ENCODE measurements around the gene MFSD2A.

Gene MFSD2A

GRCh38 chr1:39973503-39974135 is 18.7 kb downstream of the MFSD2A start:
- no peak overlapping the region for H3K9ac ChIP-seq (ENCODE audit: low read length)
- no peak overlapping the region for H3K4me3 ChIP-seq (ENCODE audit: low read length)
- peaks cover 5% of the 10 kb centered on the region for H3K36me3 ChIP-seq (ENCODE audit: control insufficient read depth, insufficient read depth, low read length)
- H4K5ac ChIP-seq (ENCODE audit: low read length), result no peak overlapping the region
- WGBS (ENCODE audit: extremely low coverage, insufficient coverage, low lambda C conversion rate), result no CpG with 5 or more reads among the region's 9 CpGs
- H3K4me2 ChIP-seq (ENCODE audit: low read length), result no peak overlapping the region
- peak overlapping the region; percentile 22 for H3K56ac ChIP-seq (ENCODE audit: low read length)
- no peak overlapping the region for H3K27ac ChIP-seq (ENCODE audit: low read depth, low read length)
- peak; percentile 79 for DNase-seq
- H3K23ac ChIP-seq (ENCODE audit: low read length), result no peak overlapping the region
- no peaks in the 10 kb centered on the region for H3K27me3 ChIP-seq (ENCODE audit: insufficient read depth, low read length, poor library complexity)
- H2BK15ac ChIP-seq (replicated peaks; ENCODE audit: low read depth), result no peak overlapping the region
- H2AK5ac ChIP-seq (ENCODE audit: low read length), result no peak overlapping the region
- H2BK120ac ChIP-seq (ENCODE audit: low read depth, low read length), result no peak overlapping the region
- no peak overlapping the region for H4K8ac ChIP-seq (ENCODE audit: low read depth, low read length)
- H3K18ac ChIP-seq (ENCODE audit: low read length), result no peak overlapping the region
- no peaks in the 10 kb centered on the region for H3K79me1 ChIP-seq (ENCODE audit: low read length)
- no peaks in the 10 kb centered on the region for H3K79me2 ChIP-seq (ENCODE audit: control insufficient read depth, insufficient read depth, low read length)
- no peak overlapping the region for H3K4ac ChIP-seq (ENCODE audit: low read depth, low read length)
- H2BK5ac ChIP-seq (ENCODE audit: low read length), result no peak overlapping the region
- H3K4me1 ChIP-seq (ENCODE audit: control insufficient read depth, low read depth, low read length), result no peaks in the 10 kb centered on the region

GRCh38 chr1:39976732-39977131 is 21.8 kb downstream of the MFSD2A start:
- Histone ChIP-seq H2AK5ac (ENCODE audit: low read length) (no peak overlapping the region), H3K4me3 (ENCODE audit: low read length) (no peak overlapping the region), H3K4ac (ENCODE audit: low read depth, low read length) (no peak overlapping the region), H2BK120ac (ENCODE audit: low read depth, low read length) (no peak overlapping the region), H3K4me2 (ENCODE audit: low read length) (no peak overlapping the region), H4K5ac (ENCODE audit: low read length) (no peak overlapping the region), H3K23ac (ENCODE audit: low read length) (no peak overlapping the region), H3K27me3 (ENCODE audit: insufficient read depth, low read length, poor library complexity) (no peaks in the 10 kb centered on the region), H3K79me2 (ENCODE audit: control insufficient read depth, insufficient read depth, low read length) (no peaks in the 10 kb centered on the region), H3K4me1 (ENCODE audit: control insufficient read depth, low read depth, low read length) (peaks cover 2% of the 10 kb centered on the region), H3K27ac (ENCODE audit: low read depth, low read length) (no peak overlapping the region), H2BK15ac (replicated peaks; ENCODE audit: low read depth) (no peak overlapping the region), H3K79me1 (ENCODE audit: low read length) (no peaks in the 10 kb centered on the region), H4K8ac (ENCODE audit: low read depth, low read length) (no peak overlapping the region), H3K18ac (ENCODE audit: low read length) (no peak overlapping the region), H3K9ac (ENCODE audit: low read length) (no peak overlapping the region), H3K36me3 (ENCODE audit: control insufficient read depth, insufficient read depth, low read length) (no peaks in the 10 kb centered on the region), H2BK5ac (ENCODE audit: low read length) (no peak overlapping the region), H3K56ac (ENCODE audit: low read length) (no peak overlapping the region)
- WGBS (ENCODE audit: extremely low coverage, insufficient coverage, low lambda C conversion rate), result no CpG with 5 or more reads among the region's 8 CpGs
- DNase-seq, result peak; percentile 85

- no peak for DNase-seq
- no peak overlapping the region for H4K8ac ChIP-seq (ENCODE audit: low read depth, low read length)
- no peak overlapping the region for H2AK5ac ChIP-seq (ENCODE audit: low read length)
- H3K79me1 ChIP-seq (ENCODE audit: low read length), result no peaks in the 10 kb centered on the region
- 100% methylated on average over 1 of the region's 1 CpG for WGBS (ENCODE audit: extremely low coverage, insufficient coverage, low lambda C conversion rate)
- no peak overlapping the region for H2BK120ac ChIP-seq (ENCODE audit: low read depth, low read length)
- no peak overlapping the region for H3K18ac ChIP-seq (ENCODE audit: low read length)
- no peaks in the 10 kb centered on the region for H3K36me3 ChIP-seq (ENCODE audit: control insufficient read depth, insufficient read depth, low read length)
- H2BK15ac ChIP-seq (replicated peaks; ENCODE audit: low read depth), result no peak overlapping the region
- no peak overlapping the region for H3K4me3 ChIP-seq (ENCODE audit: low read length)
- no peak overlapping the region for H3K23ac ChIP-seq (ENCODE audit: low read length)
- no peak overlapping the region for H3K27ac ChIP-seq (ENCODE audit: low read depth, low read length)
- H3K4me1 ChIP-seq (ENCODE audit: control insufficient read depth, low read depth, low read length), result peaks cover 2% of the 10 kb centered on the region
- no peak overlapping the region for H3K9ac ChIP-seq (ENCODE audit: low read length)
- no peaks in the 10 kb centered on the region for H3K79me2 ChIP-seq (ENCODE audit: control insufficient read depth, insufficient read depth, low read length)
- no peak overlapping the region for H3K4me2 ChIP-seq (ENCODE audit: low read length)
- no peak overlapping the region for H3K4ac ChIP-seq (ENCODE audit: low read depth, low read length)
- no peak overlapping the region for H2BK5ac ChIP-seq (ENCODE audit: low read length)
- H4K5ac ChIP-seq (ENCODE audit: low read length), result no peak overlapping the region
- H3K56ac ChIP-seq (ENCODE audit: low read length), result no peak overlapping the region
- H3K27me3 ChIP-seq (ENCODE audit: insufficient read depth, low read length, poor library complexity), result no peaks in the 10 kb centered on the region
Measured at GRCh38 chr1:39977202-39977601, 22.3 kb downstream of the MFSD2A start.

DNA sequence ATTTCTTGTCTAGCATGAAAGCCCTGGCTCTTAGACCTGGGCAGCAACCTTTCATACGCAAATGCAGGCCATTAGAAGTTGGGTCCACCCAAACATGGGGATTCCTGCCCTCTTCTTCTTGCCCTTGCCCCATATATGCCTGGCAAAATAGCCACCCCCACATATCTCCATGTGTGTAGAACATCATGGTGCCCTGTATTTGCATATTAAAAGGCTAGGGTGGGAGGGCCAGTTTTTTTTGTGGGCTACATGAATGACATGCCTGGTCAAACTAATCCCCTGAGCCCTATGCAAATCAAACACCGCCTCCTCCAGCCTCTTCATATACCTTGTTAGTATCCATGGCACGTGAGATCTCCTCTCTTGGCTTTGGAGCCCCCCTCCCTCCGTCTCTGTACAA is 24.7 kb downstream of the MFSD2A start:
- no peaks in the 10 kb centered on the region for H3K36me3 ChIP-seq (ENCODE audit: control insufficient read depth, insufficient read depth, low read length)
- no peak overlapping the region for H2BK5ac ChIP-seq (ENCODE audit: low read length)
- no peak overlapping the region for H3K27ac ChIP-seq (ENCODE audit: low read depth, low read length)
- no CpG with 5 or more reads among the region's 4 CpGs for WGBS (ENCODE audit: extremely low coverage, insufficient coverage, low lambda C conversion rate)
- H2BK120ac ChIP-seq (ENCODE audit: low read depth, low read length), result no peak overlapping the region
- no peak overlapping the region for H3K56ac ChIP-seq (ENCODE audit: low read length)
- H2AK5ac ChIP-seq (ENCODE audit: low read length), result no peak overlapping the region
- H3K27me3 ChIP-seq (ENCODE audit: insufficient read depth, low read length, poor library complexity), result no peaks in the 10 kb centered on the region
- H4K8ac ChIP-seq (ENCODE audit: low read depth, low read length), result no peak overlapping the region
- H3K23ac ChIP-seq (ENCODE audit: low read length), result no peak overlapping the region
- H3K4me1 ChIP-seq (ENCODE audit: control insufficient read depth, low read depth, low read length), result peaks cover 2% of the 10 kb centered on the region
- H3K79me1 ChIP-seq (ENCODE audit: low read length), result no peaks in the 10 kb centered on the region
- H3K4ac ChIP-seq (ENCODE audit: low read depth, low read length), result no peak overlapping the region
- no peak overlapping the region for H3K18ac ChIP-seq (ENCODE audit: low read length)
- H3K9ac ChIP-seq (ENCODE audit: low read length), result no peak overlapping the region
- H2BK15ac ChIP-seq (replicated peaks; ENCODE audit: low read depth), result no peak overlapping the region
- H3K4me2 ChIP-seq (ENCODE audit: low read length), result no peak overlapping the region
- H4K5ac ChIP-seq (ENCODE audit: low read length), result no peak overlapping the region
- no peak overlapping the region for H3K4me3 ChIP-seq (ENCODE audit: low read length)
- H3K79me2 ChIP-seq (ENCODE audit: control insufficient read depth, insufficient read depth, low read length), result no peaks in the 10 kb centered on the region
- DNase-seq, result no peak

GRCh38 chr1:39980555-39981313 is 25.8 kb downstream of the MFSD2A start:
- H2BK15ac ChIP-seq (replicated peaks; ENCODE audit: low read depth), result peak overlapping the region; percentile 43
- H3K4me2 ChIP-seq (ENCODE audit: low read length), result no peak overlapping the region
- no peaks in the 10 kb centered on the region for H3K79me2 ChIP-seq (ENCODE audit: control insufficient read depth, insufficient read depth, low read length)
- H3K56ac ChIP-seq (ENCODE audit: low read length), result peak overlapping the region; percentile 60
- H3K4ac ChIP-seq (ENCODE audit: low read depth, low read length), result no peak overlapping the region
- no peak overlapping the region for H3K23ac ChIP-seq (ENCODE audit: low read length)
- DNase-seq, result peak; percentile 88
- H2BK5ac ChIP-seq (ENCODE audit: low read length), result no peak overlapping the region
- no peak overlapping the region for H3K9ac ChIP-seq (ENCODE audit: low read length)
- peak overlapping the region; percentile 15 for H3K18ac ChIP-seq (ENCODE audit: low read length)
- H4K5ac ChIP-seq (ENCODE audit: low read length), result no peak overlapping the region
- peak overlapping the region; percentile 92 for H2AK5ac ChIP-seq (ENCODE audit: low read length)
- H3K4me1 ChIP-seq (ENCODE audit: control insufficient read depth, low read depth, low read length), result peaks cover 2% of the 10 kb centered on the region
- H3K36me3 ChIP-seq (ENCODE audit: control insufficient read depth, insufficient read depth, low read length), result no peaks in the 10 kb centered on the region
- no peak overlapping the region for H3K4me3 ChIP-seq (ENCODE audit: low read length)
- no CpG with 5 or more reads among the region's 6 CpGs for WGBS (ENCODE audit: extremely low coverage, insufficient coverage, low lambda C conversion rate)
- H3K27me3 ChIP-seq (ENCODE audit: insufficient read depth, low read length, poor library complexity), result no peaks in the 10 kb centered on the region
- no peaks in the 10 kb centered on the region for H3K79me1 ChIP-seq (ENCODE audit: low read length)
- H4K8ac ChIP-seq (ENCODE audit: low read depth, low read length), result no peak overlapping the region
- no peak overlapping the region for H3K27ac ChIP-seq (ENCODE audit: low read depth, low read length)
- no peak overlapping the region for H2BK120ac ChIP-seq (ENCODE audit: low read depth, low read length)
